Neutrophil (primary cell): ENCODE measurements around the gene PCDH18.

ENCODE experiments used
- H3K27ac ChIP-seq: fragments of 200-600 bp; sonication (generic); 2 replicates; pipeline ENCODE4 v1.5.1; 2016; ENCODE audit warnings: mild to moderate bottlenecking, moderate library complexity
- H3K27me3 ChIP-seq: fragments of 200-600 bp; sonication (generic); 2 replicates; pipeline ENCODE4 v1.6.0; 2016; ENCODE audit warnings: mild to moderate bottlenecking
- H3K36me3 ChIP-seq: fragments of 200-600 bp; sonication (generic); 2 replicates; pipeline ENCODE4 v1.5.1; 2017
- H3K4me1 ChIP-seq, 2 experiments: fragments of 200-600 bp in 1 of 2; sonication (generic) in 1 of 2; 1 replicate in 1 of 2; 2 replicates in 1 of 2; pipeline versions ENCODE4 v1.5.1 to v1.6.1; 2013 to 2016; ENCODE audit warnings: low read depth in 1 of 2, low read length in 1 of 2, mild to moderate bottlenecking in 1 of 2, moderate library complexity in 1 of 2; ENCODE audit not compliant: control insufficient read depth in 1 of 2, insufficient read depth in 1 of 2
- H3K4me3 ChIP-seq, 2 experiments: fragments of 200-600 bp in 1 of 2; sonication (generic) in 1 of 2; 1 replicate in 1 of 2; 2 replicates in 1 of 2; pipeline ENCODE4 v1.5.1; 2013 to 2016; ENCODE audit warnings: low read depth in 1 of 2, low read length in 1 of 2, mild to moderate bottlenecking in 1 of 2, moderate library complexity in 1 of 2
- H3K9me3 ChIP-seq: fragments of 200-600 bp; sonication (generic); 2 replicates; pipeline ENCODE4 v1.5.1; 2016
- CTCF ChIP-seq: fragments of 200-600 bp; sonication (generic); IDR thresholded peaks from 2 replicates; pipeline ENCODE4 v1.5.1; 2016; ENCODE audit warnings: antibody characterized with exemption

The PCDH18 gene

GRCh38 chr4:137531986-137532868, at the start of gene PCDH18:
Gene PCDH18, minus strand, starts transcription at chr4:137532494. Its CDS starts 406 bp downstream, at chr4:137532088.
- Histone ChIP-seq H3K9me3 (no peaks in the 10 kb centered on the region), H3K36me3 (no peaks in the 10 kb centered on the region), H3K27ac (no peak within 1 kb of the TSS), H3K27me3 (peaks cover 10% of the 10 kb centered on the region), H3K4me1 (no peaks in the 10 kb centered on the region), H3K4me3 (no peak within 1 kb of the TSS)
- no peak for TF ChIP-seq CTCF

GRCh38 chr4:137576446-137576845, 44.2 kb upstream of the PCDH18 start:
- no peak for TF ChIP-seq CTCF
- no peaks in the 10 kb centered on the region for H3K27me3 ChIP-seq
- H3K27ac ChIP-seq = no peak overlapping the region
- no peaks in the 10 kb centered on the region for H3K36me3 ChIP-seq
- no peak overlapping the region for H3K4me3 ChIP-seq
- H3K4me1 ChIP-seq = no peaks in the 10 kb centered on the region
- no peaks in the 10 kb centered on the region for H3K9me3 ChIP-seq

- H3K36me3 ChIP-seq = no peaks in the 10 kb centered on the region
- no peak overlapping the region for H3K27ac ChIP-seq
- H3K4me1 ChIP-seq = no peaks in the 10 kb centered on the region
- H3K4me3 ChIP-seq = no peak overlapping the region
- no peaks in the 10 kb centered on the region for H3K27me3 ChIP-seq
- no peak for TF ChIP-seq CTCF
- H3K9me3 ChIP-seq = no peaks in the 10 kb centered on the region
These were observed 40.4 kb upstream of the PCDH18 start for GRCh38 chr4:137572647-137573046.

GRCh38 chr4:137572163-137572562, 39.9 kb upstream of the PCDH18 start:
- H3K4me1 ChIP-seq = no peaks in the 10 kb centered on the region
- no peak overlapping the region for H3K4me3 ChIP-seq
- TF ChIP-seq CTCF = no peak
- no peaks in the 10 kb centered on the region for H3K9me3 ChIP-seq
- H3K36me3 ChIP-seq = no peaks in the 10 kb centered on the region
- H3K27me3 ChIP-seq = no peaks in the 10 kb centered on the region
- no peak overlapping the region for H3K27ac ChIP-seq

- no peaks in the 10 kb centered on the region for H3K36me3 ChIP-seq
- H3K4me1 ChIP-seq = no peaks in the 10 kb centered on the region
- TF ChIP-seq CTCF = no peak
- H3K4me3 ChIP-seq = no peak overlapping the region
- H3K27me3 ChIP-seq = no peaks in the 10 kb centered on the region
- no peaks in the 10 kb centered on the region for H3K9me3 ChIP-seq
- H3K27ac ChIP-seq = no peak overlapping the region
These were observed 27.5 kb upstream of the PCDH18 start for GRCh38 chr4:137559801-137560200.
